ENCODE results near the gene GABRD. TPM values are rescaled to one million over a fixed set of nuclear protein-coding genes. Genes with fewer than 3 reads are reported as not detected.

GABRD gene
- total and polyA plus RNA-seq, 10 of the 15 experiments (the other 5 are each of a cell fraction or from before 2014, with no cell fraction given), result not detected

GRCh38 chr1:2072109-2072806, 53.1 kb downstream of the GABRD start:
- Histone ChIP-seq H2AFZ (ENCODE audit: control insufficient read depth, low read depth, low read length) (no peak overlapping the region), H3K4me3 (no peak overlapping the region), H3K4me1 (ENCODE audit: control insufficient read depth, insufficient read depth, low read length) (no peaks in the 10 kb centered on the region), H3K79me2 (ENCODE audit: control insufficient read depth, insufficient read depth, low read length) (no peaks in the 10 kb centered on the region), H4K20me1 (ENCODE audit: control insufficient read depth, insufficient read depth) (no peaks in the 10 kb centered on the region), H3K27ac (ENCODE audit: control insufficient read depth, insufficient read depth) (no peak overlapping the region), H3K27me3 (replicated peaks in 1 of 2; ENCODE audit: control insufficient read depth in 2 of 2, insufficient read depth in 2 of 2, low read length in 1 of 2) (no peaks in the 10 kb centered on the region), H3K9ac (ENCODE audit: control insufficient read depth, insufficient read depth, low read length) (no peak overlapping the region), H3K36me3 (ENCODE audit: control insufficient read depth in 2 of 2, insufficient read depth in 2 of 2, low read length in 1 of 2) (no peaks in the 10 kb centered on the region; a peak in 1 of 4 replicates), H3K4me2 (ENCODE audit: control insufficient read depth, insufficient read depth) (no peak overlapping the region), H3K9me3 (replicated peaks; ENCODE audit: control insufficient read depth, insufficient read depth, low read length) (no peaks in the 10 kb centered on the region; the same call in 2 of the 3 replicates)
- in situ Hi-C loops (cut with MboI), result no loop called here
- ChIA-PET CTCF (no interaction called here), SMC1A (ENCODE audit: uncharacterized antibody, unreplicated experiment) (no interaction called here), POLR2A (no interaction called here), RAD21 (ENCODE audit: unreplicated experiment) (no interaction called here)
- ATAC-seq, result no peak
- BruUV-seq (replicated peaks), result no TSS peak
- no peak for DNase-seq (ENCODE audit: low read depth, low spot score)
- intact Hi-C loops (cut with micrococcal nuclease; ENCODE audit: unreplicated experiment), result no loop called here
- 55% methylated on average over 25 of the region's 25 CpGs for WGBS (ENCODE audit: insufficient coverage, insufficient replicate concordance, low lambda C conversion rate, missing lambda C conversion rate)
- no peak for FAIRE-seq
- TF ChIP-seq CHD1 (IDR thresholded peaks at IDR 0.05; ENCODE audit: low read depth, low read length) (no peak), YBX1 (IDR thresholded peaks at IDR 0.05) (no peak), TCF7 (IDR thresholded peaks at IDR 0.05; ENCODE audit: borderline replicate concordance) (no peak), ESRRA (IDR thresholded peaks at IDR 0.05; ENCODE audit: low read length) (no peak), GATAD2B (conservative IDR thresholded peaks at IDR 0.05; ENCODE audit: low read depth) (no peak), ELK1 (IDR thresholded peaks at IDR 0.05; ENCODE audit: low read depth, low read length) (no peak), ZNF622 (IDR thresholded peaks at IDR 0.05) (no peak), ATF7 (IDR thresholded peaks at IDR 0.05; ENCODE audit: low read depth) (no peak), POU2F2 (IDR thresholded peaks at IDR 0.05; ENCODE audit: borderline replicate concordance, low read depth, low read length) (no peak), NR2C1 (IDR thresholded peaks at IDR 0.05) (no peak), WRNIP1 (IDR thresholded peaks at IDR 0.05; ENCODE audit: borderline replicate concordance, low read depth, low read length) (no peak), FOS (IDR thresholded peaks at IDR 0.05; ENCODE audit: borderline replicate concordance, extremely low read depth, insufficient read length) (no peak), BCLAF1 (IDR thresholded peaks at IDR 0.05) (no peak), ZNF687 (IDR thresholded peaks at IDR 0.05) (no peak), DPF2 (IDR thresholded peaks at IDR 0.05) (no peak), RELA (IDR thresholded peaks at IDR 0.05; ENCODE audit: borderline replicate concordance, partially characterized antibody) (no peak)

Data from GM12878 (cell line).